GM18517 (cell line): ENCODE measurements around the gene FMNL3.

Experiments used
- ATAC-seq: cut with Tn5 transposase; IDR thresholded peaks from one replicate; pipeline ENCODE4 v1.9.1; 2021; ENCODE audit warnings: mild to moderate bottlenecking, moderate library complexity; ENCODE audit not compliant: unreplicated experiment

The FMNL3 gene

DNA sequence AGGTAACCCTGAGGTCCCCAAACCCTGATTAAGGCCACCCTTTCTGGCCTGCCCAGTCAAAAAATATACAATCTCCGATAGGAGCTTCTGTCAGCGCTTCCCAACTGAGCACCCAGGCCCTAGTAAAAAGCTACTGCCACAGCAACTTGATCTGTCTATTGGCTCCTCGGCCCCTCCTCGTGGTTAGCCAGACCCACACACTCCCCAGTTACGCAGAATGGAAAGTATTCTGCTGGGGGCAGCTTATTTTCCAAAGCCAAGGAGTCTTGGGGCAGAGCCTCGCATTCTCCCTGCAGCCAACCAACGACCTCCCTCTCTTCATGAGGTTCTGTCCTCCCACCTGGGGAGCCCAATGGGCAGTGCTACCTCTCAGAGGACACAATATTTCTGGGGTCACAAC is 32.1 kb downstream of the FMNL3 start:
- no peak for ATAC-seq

DNA sequence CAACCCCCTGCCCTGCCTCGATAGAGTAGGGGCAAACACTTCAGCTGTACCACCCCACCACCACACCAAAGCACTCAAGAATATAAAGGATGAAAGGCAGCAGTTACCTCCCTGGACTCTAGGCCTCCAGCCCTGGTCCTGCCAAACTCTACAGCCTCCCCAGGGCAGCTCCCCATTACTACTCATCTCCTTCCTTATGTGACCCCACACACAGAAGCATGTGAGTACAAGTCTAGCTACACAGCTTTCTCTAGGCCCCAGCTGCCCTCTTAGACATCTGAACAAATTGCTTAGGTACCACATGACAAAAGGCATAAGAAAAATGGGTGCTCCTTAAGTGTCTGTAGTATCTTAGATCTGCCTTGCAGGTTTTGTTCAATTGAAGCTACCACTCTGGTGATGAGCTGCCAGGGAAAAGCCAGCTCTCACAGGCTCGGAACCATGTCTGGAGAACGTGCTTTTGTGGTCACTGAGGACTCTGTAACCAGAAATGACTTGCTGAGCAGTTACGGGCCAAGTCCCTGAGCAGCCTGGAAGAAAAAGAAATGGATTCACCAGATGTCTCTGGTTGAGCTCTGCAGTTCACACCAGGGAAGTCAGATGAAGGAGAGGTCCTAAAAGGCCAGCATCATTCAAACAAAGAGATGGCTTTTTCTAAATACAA is 32.8 kb downstream of the FMNL3 start:
- ATAC-seq: no peak

DNA sequence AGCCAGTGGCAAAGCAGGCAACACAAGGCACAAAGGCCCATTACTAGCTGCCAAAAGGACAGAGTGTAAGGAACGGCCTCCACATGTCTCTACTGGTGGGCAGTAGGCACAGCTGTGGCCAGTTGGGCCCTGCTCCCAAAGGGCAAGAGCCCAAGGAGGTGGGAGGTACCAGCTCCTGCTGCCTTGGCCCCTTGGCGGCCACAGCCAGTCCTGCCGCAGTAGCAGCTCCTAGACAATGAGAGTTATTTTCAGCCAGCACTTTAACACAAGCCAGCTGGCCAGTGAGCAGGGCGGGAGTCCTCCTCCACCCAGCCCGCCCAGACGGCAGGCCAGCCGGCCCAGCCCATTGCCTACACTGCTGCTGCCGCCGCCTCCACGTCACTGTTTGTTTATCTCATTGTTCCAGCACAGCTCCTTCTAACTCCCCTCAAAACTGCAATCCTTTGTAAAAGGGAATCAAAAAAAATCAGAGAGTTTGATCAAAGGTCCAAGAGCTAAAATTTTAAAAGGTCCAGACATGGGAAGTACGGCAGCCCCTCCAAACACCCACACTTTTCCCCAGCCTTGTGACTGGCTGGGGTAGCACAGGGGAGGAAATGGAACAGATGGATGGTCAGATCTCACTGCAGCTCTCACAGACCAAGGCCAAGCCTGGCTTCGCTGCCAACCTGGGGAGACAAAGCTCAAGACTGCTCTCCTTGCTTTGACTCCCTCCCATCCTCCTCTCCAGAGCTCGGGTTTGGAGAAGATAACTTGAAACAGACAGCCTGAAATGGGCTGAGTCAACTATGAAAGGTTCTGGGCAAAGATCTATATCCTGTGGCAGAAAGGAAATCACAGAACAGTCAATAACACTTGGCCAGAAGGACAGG is 33.5 kb downstream of the FMNL3 start:
- ATAC-seq: no peak

DNA sequence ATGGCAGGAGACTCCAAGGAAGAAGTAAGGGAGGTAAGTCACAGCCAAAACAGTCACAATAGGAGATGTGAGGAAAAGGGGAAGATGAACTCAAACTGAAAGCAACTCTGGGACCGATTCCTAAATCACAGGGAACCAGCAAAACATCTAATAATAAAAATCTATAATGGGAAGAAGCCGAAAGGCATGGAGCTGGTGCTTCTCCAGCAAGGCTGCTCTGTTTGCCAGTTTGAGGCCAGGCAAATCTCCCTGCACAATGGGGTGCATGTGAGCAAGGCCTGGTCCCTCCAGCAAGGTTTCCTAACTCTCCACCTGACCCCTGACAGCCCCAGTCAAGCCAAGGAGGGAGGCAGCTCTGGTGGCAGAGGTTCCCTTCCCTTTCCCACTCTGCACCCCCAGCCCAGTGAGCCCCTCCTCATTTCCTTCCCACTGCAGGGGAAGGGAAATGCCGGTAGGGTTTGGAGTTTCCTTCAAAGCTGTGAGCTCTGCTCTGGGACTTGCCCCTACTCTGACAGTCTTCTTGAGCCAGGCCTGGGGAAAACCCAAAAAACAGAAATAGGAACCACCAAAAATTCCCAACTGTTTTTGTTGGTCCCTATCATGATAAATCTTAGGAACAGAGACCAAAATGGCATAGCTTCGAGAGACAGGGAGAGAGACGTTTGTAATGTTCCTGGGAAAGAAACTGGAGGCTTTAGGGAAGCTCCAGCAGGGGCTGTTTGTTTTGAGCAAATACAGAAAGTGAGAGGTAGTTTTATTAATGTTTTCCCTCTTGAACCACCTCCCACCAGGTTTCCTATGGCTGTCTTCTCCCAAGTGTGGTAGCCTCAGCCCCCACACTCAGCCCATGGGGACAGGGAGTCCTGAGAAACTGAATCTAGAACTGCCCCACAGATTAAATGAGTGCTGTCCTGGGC is 34.6 kb downstream of the FMNL3 start:
- ATAC-seq: no peak

DNA sequence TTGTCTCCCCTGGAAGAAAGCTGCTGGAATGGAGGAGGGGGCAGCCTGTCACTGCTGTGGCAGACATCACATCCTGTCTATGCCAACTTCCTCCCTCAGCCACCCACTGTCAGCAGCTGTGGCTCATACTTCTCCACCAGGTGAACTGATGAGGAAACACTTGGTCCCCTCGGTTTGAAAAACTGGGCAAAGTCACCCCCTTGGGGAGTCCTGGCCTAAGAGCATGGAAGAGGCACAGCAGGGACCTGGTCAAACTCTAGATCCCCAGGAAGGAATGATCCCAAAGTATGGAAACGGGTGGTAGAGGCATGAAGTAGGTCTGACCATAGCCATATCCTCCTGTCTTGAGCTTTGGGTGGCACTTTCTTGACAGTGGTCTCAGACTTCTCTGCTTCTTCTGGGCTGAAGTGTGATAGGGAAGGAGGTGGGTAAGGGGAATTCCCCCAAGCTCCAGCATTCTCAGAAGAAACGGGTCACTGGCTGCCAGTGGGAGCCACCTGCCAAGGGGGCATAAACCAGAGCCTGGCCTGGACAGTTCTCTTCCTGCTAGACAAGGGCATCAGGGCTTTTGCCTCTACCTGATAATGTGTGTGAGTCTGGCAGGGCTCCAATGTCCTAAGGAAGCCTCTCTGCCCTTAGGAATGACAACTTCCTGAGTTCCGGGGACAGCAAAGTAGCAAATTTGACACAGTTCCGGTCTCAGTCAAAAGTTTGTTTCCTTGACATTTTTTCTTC is 36.0 kb downstream of the FMNL3 start:
- ATAC-seq: no peak

DNA sequence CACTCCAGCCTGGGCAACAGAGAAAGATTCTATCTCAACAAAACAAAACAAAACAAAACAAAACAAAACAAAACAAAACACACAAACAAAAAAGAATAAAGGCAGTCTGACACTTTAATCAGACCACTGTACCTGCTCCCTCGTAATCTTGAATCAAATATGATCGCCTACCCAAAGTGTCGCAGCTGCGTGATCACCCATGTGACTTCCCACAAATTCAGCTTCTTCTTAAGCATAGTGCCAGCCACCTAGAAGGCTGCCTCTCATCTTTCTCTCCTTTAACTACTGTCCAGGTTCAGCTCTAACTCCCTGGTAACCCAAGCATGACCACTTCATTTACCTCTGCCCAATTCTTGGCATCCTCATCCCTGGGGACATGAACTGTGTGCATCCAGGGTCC is 37.4 kb downstream of the FMNL3 start:
- ATAC-seq: no peak

DNA sequence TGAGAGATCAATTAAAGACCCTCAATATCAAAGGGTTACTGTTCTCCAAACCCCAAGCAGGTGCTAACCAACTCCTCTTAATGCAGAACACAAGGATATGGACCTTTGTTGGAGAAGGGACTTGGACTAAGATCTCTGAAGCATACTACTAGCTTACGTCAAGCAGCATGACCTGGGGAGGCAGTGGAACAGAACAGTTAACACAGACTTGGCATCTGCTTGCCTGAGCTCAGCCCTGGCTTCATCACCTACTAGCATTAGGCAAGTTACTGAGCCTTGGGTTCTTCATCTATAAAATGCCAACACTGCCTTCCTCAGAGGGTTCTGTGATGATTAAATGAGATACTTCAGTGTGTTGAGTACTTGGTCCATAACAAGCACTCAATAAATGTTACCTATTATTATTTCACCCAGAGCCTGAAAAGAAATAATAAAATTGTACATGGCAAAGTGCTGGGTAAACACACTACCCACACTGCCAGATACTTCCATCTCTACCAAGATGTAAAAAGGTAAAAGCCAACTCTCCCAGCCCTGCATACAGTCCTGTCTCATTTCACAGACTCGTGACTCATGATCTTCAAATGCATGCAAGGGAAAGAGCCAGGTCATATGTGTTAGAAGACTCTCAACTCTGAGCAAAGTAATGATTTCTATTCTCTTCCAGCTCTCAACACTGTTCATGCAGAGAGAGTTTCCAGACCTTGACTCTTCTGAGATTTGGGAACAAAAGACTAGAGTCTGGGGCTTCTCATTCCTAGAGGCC is 39.7 kb downstream of the FMNL3 start:
- ATAC-seq: no peak

DNA sequence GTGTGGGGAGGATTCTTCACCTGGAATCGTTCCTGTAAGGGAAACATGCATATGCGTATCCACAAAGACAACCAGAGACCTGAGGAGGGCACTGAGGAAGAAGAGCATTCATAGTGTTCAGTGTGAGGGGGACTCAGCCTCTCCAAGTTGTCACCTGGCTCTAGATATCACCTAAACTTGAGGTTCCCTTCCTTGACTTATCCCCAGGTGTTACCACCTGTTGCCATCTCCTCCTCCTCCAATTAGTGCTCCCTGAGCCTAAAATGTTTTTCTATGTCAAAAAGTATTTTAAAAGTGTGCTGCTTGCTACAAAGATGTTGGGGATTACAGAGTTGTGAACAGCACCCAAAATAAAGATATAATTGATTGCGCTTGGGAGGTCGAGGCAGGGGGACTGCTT is 41.0 kb downstream of the FMNL3 start:
- ATAC-seq: no peak

DNA sequence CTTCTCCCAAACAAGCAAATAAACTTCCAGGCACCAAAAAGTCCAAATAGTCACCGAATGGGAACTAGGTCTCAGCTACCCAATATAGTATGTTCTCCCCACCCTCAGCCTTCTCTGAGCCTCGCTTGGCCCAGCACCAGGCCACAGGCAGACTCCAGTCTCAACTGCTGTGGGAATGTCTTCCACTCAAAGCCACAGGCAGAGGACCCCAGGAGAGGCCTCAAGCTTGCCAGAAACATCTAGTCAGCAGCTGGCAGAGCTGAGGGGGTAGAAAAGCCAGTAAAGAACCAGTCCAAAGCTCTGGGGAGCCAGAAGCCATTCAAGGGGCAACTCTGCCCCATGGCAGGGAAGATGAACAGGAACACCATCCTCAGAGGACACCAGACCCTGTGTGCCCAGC is 41.8 kb downstream of the FMNL3 start:
- no peak for ATAC-seq

DNA sequence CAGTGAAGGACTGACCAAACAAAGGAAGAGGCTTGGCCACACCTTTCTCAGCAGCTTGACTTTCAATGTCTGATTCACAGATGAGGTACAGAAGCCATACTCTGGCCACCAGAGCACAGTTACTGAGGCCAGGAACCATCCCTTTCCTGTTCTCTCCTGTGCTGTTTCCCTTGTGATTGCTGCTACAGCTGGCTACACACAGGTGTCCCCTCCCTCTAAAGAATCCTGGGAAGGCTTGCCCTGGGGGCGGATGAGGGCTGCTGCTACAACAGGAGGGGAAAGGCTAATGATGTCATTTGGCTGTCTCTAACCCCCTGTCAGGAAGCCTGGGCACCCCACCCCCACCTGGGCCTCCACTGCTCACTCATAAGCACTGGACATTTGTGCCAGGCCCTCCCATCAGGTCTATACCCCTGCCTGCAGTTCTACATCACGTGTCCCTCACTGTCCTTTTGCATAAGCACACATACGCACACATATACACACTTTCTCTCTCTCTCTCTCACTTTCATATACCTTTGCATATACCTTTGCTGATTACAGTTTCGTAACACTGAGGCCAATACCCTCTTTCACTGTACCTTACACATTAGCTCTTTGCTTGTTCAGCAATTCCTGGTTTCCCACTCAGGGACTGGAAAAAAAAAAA is 42.5 kb downstream of the FMNL3 start:
- peak; percentile 80 for ATAC-seq

DNA sequence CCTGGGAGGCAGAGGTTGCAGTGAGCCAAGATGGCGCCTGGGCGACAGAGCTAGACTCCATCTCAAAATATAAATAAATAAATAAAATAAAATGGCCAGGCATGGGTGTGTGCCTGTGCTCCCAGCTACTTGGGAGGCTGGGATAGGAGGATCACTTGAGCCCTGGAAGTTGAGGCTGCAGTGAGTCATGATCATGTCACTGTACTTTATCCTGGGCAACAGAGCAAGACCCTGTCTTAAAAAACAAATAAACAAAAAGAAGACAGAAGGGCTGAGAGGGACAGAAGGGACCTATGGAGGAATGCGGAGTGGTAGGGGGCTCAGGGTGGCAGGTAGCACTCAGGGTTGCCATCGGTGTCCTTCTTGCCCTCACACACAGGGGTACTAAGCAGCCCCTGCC is 43.0 kb downstream of the FMNL3 start:
- no peak for ATAC-seq

DNA sequence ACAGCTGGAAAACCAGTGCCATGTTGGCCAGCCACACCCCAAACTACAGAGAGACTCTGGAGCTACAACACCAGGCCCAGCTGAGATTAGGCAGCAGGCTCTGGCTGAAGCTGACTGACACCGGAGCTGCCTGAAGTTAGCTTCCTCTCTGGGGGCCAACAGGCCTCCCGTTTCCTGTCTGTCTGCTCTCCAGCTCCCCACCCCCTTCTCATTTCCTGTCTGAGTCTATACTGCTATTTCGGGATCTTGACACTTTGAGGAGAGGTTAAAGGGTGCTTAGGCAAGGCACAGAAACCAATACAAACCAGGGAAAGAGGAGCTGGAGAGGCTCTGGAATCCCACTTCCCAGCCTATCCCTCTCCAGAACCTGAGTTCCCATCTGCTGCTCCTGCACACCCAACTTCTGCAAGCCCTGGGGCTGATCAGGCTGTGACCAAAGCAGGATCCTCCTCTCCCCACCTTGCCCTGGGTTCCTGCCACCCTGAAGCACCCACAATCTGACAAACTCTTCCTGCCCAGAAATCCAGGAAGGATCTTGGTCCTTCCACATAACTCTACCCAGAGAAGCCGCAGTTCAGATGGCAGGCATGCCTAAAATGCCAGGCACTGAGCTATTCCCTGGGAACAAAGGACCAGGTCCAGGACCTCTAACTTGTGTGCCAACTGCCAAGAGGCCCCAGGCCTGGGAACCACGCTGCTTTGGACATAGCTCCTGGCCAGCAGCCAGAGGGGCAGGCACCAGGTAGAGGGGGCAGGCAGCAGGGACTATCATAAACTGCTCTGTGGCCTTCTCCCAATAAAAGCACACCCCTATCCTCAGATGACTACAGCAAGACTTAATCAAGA is 44.0 kb downstream of the FMNL3 start:
- peak; percentile 65 for ATAC-seq

DNA sequence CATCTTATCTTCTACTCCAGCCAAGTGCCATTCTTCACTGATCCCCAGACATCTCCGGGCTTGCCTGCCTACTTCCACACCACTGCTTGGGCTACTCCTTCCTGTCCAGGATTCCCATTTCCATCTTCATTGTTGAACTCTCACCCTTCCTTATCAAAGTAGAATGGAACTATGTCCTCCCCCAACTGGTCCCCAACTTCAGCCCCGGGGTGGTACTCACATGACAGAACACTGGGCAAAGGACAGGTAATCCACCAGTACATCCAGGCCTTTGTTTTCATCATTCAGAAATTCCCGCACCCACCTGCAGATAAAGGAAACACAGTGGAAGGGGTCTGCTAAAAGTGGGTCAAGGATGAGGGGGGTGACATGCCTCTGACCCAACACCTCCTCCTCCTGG is 45.5 kb downstream of the FMNL3 start:
- ATAC-seq: no peak

DNA sequence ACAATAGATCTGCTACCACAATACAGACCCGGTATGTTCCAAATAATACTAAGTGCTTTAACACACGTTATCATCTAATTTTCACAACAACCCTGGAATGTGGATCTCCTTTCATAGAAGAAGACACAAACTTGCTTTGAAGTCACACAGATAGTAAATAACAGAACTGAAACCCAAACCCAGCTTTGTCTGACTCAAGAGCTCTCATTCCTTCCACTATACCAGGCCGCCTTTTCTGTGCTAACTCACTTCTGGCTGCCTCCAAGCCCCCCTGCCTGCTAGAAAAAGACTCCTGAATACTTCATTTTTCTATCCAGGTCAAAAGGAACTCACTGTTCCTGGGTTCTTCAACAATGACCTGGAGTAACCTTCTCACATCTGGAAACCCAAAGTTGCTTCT is 46.0 kb downstream of the FMNL3 start:
- no peak for ATAC-seq

DNA sequence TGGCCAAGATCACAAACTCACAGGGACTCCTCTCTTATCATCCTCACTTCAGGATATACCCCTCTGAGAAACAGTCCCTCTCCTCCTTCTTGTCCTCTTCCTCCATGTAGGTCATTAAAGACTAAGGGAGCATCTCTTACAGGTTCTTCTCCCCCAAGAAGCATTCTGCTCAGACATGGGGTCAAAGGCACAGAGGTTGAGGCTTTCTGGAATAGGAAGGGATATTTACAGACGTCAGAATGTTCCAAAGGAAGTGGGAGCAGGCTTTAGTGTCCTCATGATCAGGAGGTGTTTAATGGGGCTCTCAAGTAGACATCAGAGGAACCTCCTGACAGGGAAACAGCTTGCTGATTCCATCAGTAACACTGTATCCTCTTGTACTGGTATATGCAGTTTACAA is 47.5 kb downstream of the FMNL3 start:
- ATAC-seq: no peak

DNA sequence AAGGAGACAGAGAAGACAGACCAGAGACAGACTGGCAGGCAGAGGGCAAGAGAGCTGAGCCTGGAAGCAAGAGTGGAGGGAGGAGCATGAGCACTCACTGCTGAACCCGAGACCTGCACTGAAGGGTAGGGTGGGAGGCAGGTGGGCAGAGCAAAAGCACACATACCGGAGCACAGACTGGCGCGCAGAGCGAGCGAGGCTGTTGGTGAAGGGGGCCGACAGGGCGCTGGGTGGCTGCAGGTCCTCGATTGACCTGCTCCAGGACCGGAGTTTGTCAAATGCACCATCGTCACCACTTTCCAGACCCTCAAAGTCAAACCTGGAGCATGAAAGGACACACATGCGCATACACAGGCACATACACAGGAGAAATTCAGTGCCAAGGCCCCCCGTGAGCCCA is 48.9 kb downstream of the FMNL3 start:
- no peak for ATAC-seq

DNA sequence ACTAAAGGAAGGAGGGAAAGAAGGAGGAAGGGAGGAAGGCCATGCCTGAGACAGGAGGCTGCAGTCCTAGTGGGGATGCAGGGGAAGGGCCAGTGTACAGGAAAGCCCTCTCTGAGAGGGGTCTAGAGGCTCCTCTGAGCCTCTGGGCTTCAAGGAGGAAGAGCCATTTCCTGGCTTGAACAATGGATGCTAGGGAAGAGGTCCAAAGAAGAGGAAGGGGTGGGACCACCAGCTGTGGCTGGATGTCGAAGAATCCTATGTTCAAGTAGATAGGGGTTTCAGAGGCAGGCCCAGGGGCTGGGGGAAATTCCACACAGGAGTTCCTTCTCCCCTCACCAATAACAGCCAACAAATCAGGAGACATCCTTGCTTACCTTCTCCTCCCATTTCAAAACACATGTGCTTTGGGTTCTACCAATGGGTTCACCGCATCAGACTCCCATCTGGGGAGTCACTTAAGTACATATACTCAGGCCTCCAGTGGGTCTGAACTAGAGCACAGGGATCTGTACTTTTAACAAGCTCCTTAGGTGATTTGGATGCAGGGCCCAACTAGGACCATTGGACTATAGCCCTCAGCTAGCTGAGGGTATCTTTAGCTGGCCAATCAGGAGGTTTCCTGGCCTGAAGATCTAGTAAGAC is 51.5 kb downstream of the FMNL3 start:
- no peak for ATAC-seq

DNA sequence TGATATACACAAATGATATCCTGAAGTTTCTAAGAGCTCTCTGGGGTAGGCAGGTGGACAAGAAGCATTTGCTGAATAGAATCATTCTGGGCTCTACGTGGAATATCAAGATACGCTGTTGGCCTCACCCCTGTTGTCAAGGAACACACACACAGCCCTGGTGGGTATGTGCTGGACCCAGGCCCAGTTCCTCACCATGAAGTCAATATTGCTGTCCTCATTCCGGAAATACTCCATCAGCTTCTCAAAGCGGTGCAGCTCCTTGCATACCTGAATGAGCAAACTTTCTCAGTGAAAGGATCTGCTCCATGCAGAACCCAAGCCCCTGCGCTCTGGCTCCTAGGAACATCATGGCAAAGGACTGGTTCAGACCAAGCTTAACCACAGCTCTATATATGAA is 52.5 kb downstream of the FMNL3 start:
- ATAC-seq: no peak
